Endothelial cell (in vitro differentiated cells): ENCODE measurements around the gene LMTK3. TPM values are rescaled to one million over a fixed set of nuclear protein-coding genes. Genes with fewer than 3 reads are reported as not detected.
A peak's percentile ranks its signal among the peaks of the same experiment; 100 is the strongest.

ENCODE experiments used
- DNase-seq: peaks from one replicate; pipeline ENCODE4 v3.0.0; 2021; ENCODE audit warnings: low spot score
- H3K27ac Mint-ChIP-seq: one replicate; pipeline ENCODE4 v1.8.0; 2021; ENCODE audit warnings: mixed read lengths, inconsistent platforms; ENCODE audit not compliant: unreplicated experiment
- H3K27me3 Mint-ChIP-seq: one replicate; pipeline ENCODE4 v1.8.0; 2021; ENCODE audit warnings: mild to moderate bottlenecking, moderate library complexity, mixed read lengths, inconsistent platforms; ENCODE audit not compliant: unreplicated experiment
- H3K36me3 Mint-ChIP-seq: one replicate; pipeline ENCODE4 v1.8.0; 2021; ENCODE audit warnings: mild to moderate bottlenecking, low read depth, mixed read lengths, inconsistent platforms; ENCODE audit not compliant: unreplicated experiment
- H3K4me1 Mint-ChIP-seq: one replicate; pipeline ENCODE4 v1.8.0; 2021; ENCODE audit warnings: mild to moderate bottlenecking, mixed read lengths, inconsistent platforms; ENCODE audit not compliant: unreplicated experiment
- H3K4me3 Mint-ChIP-seq: one replicate; pipeline ENCODE4 v1.8.0; 2021; ENCODE audit warnings: mild to moderate bottlenecking, mixed read lengths, inconsistent platforms; ENCODE audit not compliant: unreplicated experiment
- H3K9me3 Mint-ChIP-seq: one replicate; pipeline ENCODE4 v1.8.0; 2021; ENCODE audit warnings: mixed read lengths, inconsistent platforms; ENCODE audit not compliant: unreplicated experiment
- CTCF ChIP-seq: fragments of 200-600 bp; sonication (generic); IDR thresholded peaks from one replicate; pipeline ENCODE4 v1.5.0; 2021; ENCODE audit warnings: antibody characterized with exemption; ENCODE audit not compliant: unreplicated experiment
- total RNA-seq: library from RNA; stranded (reverse); fragmentation: NEBNext Ultra II Directional; extraction: Animal tissue kit (Norgen Biotek cat#: 25700); gene quantifications from one replicate; pipeline ENCODE4 v1.2.1, GENCODE V29; 2021; ENCODE audit not compliant: unreplicated experiment

LMTK3 gene
- total RNA-seq, 1 donor from 2014 or later, result 3.0 TPM

GRCh38 chr19:48481846-48482639 lies 29.6 kb downstream of the LMTK3 start:
- Mint-ChIP-seq H3K9me3 (no peaks in the 10 kb centered on the region), H3K36me3 (peaks cover under 1% of the 10 kb centered on the region), H3K4me1 (peaks cover 16% of the 10 kb centered on the region), H3K27ac (peak overlapping the region; percentile 52), H3K4me3 (peak overlapping the region; percentile 47), H3K27me3 (peaks cover 22% of the 10 kb centered on the region)
- DNase-seq, result no peak
- TF ChIP-seq CTCF, result no peak

- TF ChIP-seq CTCF, result no peak
- peaks cover 29% of the 10 kb centered on the region for H3K27me3 Mint-ChIP-seq
- H3K4me3 Mint-ChIP-seq, result no peak overlapping the region
- peaks cover 16% of the 10 kb centered on the region for H3K4me1 Mint-ChIP-seq
- peaks cover 9% of the 10 kb centered on the region for H3K36me3 Mint-ChIP-seq
- peak overlapping the region; percentile 79 for H3K27ac Mint-ChIP-seq
- H3K9me3 Mint-ChIP-seq, result no peaks in the 10 kb centered on the region
- no peak for DNase-seq
Observed at GRCh38 chr19:48480558-48481500, 30.8 kb downstream of the LMTK3 start.

- Mint-ChIP-seq H3K36me3 (peaks cover 16% of the 10 kb centered on the region), H3K27ac (peak overlapping the region; percentile 5), H3K27me3 (peaks cover 35% of the 10 kb centered on the region), H3K4me1 (peaks cover 18% of the 10 kb centered on the region), H3K9me3 (no peaks in the 10 kb centered on the region), H3K4me3 (no peak overlapping the region)
- TF ChIP-seq CTCF, result no peak
- no peak for DNase-seq
Observed at GRCh38 chr19:48480183-48480557, 31.5 kb downstream of the LMTK3 start.

- Mint-ChIP-seq H3K27ac (peak overlapping the region; percentile 52), H3K36me3 (peaks cover 18% of the 10 kb centered on the region), H3K4me3 (peak overlapping the region; percentile 72)
Observed at GRCh38 chr19:48479686-48480085, 31.9 kb downstream of the LMTK3 start.

More at GRCh38 chr19:48479686-48480085, 31.9 kb downstream of the LMTK3 start:
- H3K27me3 Mint-ChIP-seq, result peaks cover 37% of the 10 kb centered on the region
- no peak for TF ChIP-seq CTCF
- peaks cover 19% of the 10 kb centered on the region for H3K4me1 Mint-ChIP-seq
- no peak for DNase-seq
- no peaks in the 10 kb centered on the region for H3K9me3 Mint-ChIP-seq
